GM11168 (cell line): ENCODE results near the gene LRBA.

Source experiments
- in situ Hi-C: fragments of 300-500 bp; cut with MboI; formaldehyde crosslinking; loops from one replicate; pipeline ENCODE4 v1.12.0; 2022; ENCODE audit warnings: low sequenced_read_pairs; ENCODE audit not compliant: unreplicated experiment

LRBA gene

GRCh38 chr4:150318971-150319370 is 696.1 kb downstream of the LRBA start:
- in situ Hi-C loops, result no loop called here

- in situ Hi-C loops, result no loop called here
Observed at GRCh38 chr4:150318527-150318926, 696.6 kb downstream of the LRBA start.

GRCh38 chr4:150316332-150317205 is 698.5 kb downstream of the LRBA start:
- in situ Hi-C loops, result no loop called here

- in situ Hi-C loops, result no loop called here
Observed at GRCh38 chr4:150315691-150316090, 699.4 kb downstream of the LRBA start.

GRCh38 chr4:150315175-150315574 is 699.9 kb downstream of the LRBA start:
- in situ Hi-C loops, result no loop called here

GRCh38 chr4:150314031-150314430 is 701.1 kb downstream of the LRBA start:
- in situ Hi-C loops, result no loop called here

- in situ Hi-C loops, result no loop called here
Observed at GRCh38 chr4:150310159-150310895, 704.8 kb downstream of the LRBA start.

GRCh38 chr4:150308824-150309472 is 706.1 kb downstream of the LRBA start:
- in situ Hi-C loops, result no loop called here

- in situ Hi-C loops, result no loop called here
Observed at GRCh38 chr4:150306719-150307118, 708.4 kb downstream of the LRBA start.

GRCh38 chr4:150305995-150306394 is 709.1 kb downstream of the LRBA start:
- in situ Hi-C loops, result no loop called here

- in situ Hi-C loops, result no loop called here
Observed at GRCh38 chr4:150302553-150302952, 712.5 kb downstream of the LRBA start.

- in situ Hi-C loops, result loop anchor here (10.0 kb wide), 1 partner anchor 565 kb away; no protein-coding TSS in a partner anchor
Observed at GRCh38 chr4:150299816-150300215, 715.3 kb downstream of the LRBA start.

GRCh38 chr4:150297861-150298474 is 717.1 kb downstream of the LRBA start:
- in situ Hi-C loops, result loop anchor here (10.0 kb wide), 1 partner anchor 567 kb away; no protein-coding TSS in a partner anchor

GRCh38 chr4:150289881-150290280 is 725.2 kb downstream of the LRBA start:
- in situ Hi-C loops, result loop anchor here (10.0 kb wide), 1 partner anchor 575 kb away; no protein-coding TSS in a partner anchor

- in situ Hi-C loops, result no loop called here
Observed at GRCh38 chr4:150289198-150289597, 725.9 kb downstream of the LRBA start.

GRCh38 chr4:150286656-150287055 is 728.4 kb downstream of the LRBA start:
- in situ Hi-C loops, result no loop called here

- in situ Hi-C loops, result no loop called here
Observed at GRCh38 chr4:150283689-150284088, 731.4 kb downstream of the LRBA start.

- in situ Hi-C loops, result no loop called here
Observed at GRCh38 chr4:150280975-150281374, 734.1 kb downstream of the LRBA start.

- in situ Hi-C loops, result no loop called here
Observed at GRCh38 chr4:150280081-150280895, 734.8 kb downstream of the LRBA start.
